Endothelial cell of umbilical vein (primary cell): ENCODE measurements around the gene PRSS33. TPM values are rescaled to one million over a fixed set of nuclear protein-coding genes. Genes with fewer than 3 reads are reported as not detected.

Experiments used
- BruUV-seq: library from RNA; stranded (reverse); fragments of 400-500 nt; replicated peaks from 2 replicates; lab custom pipeline; 2021; lab: Mats Ljungman, UMichigan
- CTCF ChIA-PET: fragments of 300-600, 350-600 bp; sonication (Branson Sonifier 250); formaldehyde crosslinking; loops from one replicate; lab custom pipeline; 2021; ENCODE audit warnings: antibody characterized with exemption, inconsistent platforms; lab: Charles Lee
- POLR2A ChIA-PET: fragments of 300-600, 350-600 bp; sonication (Branson Sonifier 250); formaldehyde crosslinking; loops from one replicate; lab custom pipeline; 2021; ENCODE audit warnings: antibody characterized with exemption, inconsistent platforms; lab: Charles Lee
- DNase-seq: peaks from one replicate; pipeline ENCODE4 v3.0.0-alpha.2; 2011; ENCODE audit warnings: low read depth, low spot score
- FAIRE-seq: peaks from 2 replicates; lab custom pipeline; 2011; peaks lifted over from hg19 to GRCh38; lab: Jason Lieb, UNC
- H2AFZ ChIP-seq: 2 replicates; pipeline ENCODE4 v1.6.0; 2012; ENCODE audit warnings: low read depth, low read length, control low read depth, inconsistent platforms
- H3K27ac ChIP-seq: 2 replicates; pipeline ENCODE4 v1.5.1; 2011; ENCODE audit warnings: low read depth, mild to moderate bottlenecking, control low read depth, low read length, moderate library complexity; ENCODE audit not compliant: insufficient read depth
- H3K27me3 ChIP-seq, 2 experiments: 2 replicates each; pipeline versions ENCODE4 v1.6.0 to v1.6.1; 2011; ENCODE audit warnings: low read length in 2 of 2, mixed read lengths in 1 of 2; ENCODE audit not compliant: control insufficient read depth in 2 of 2, insufficient read depth in 2 of 2
- H3K36me3 ChIP-seq, 2 experiments: 2 replicates in 1 of 2; 3 replicates in 1 of 2; pipeline ENCODE4 v1.5.1; 2011; ENCODE audit warnings: low read length in 2 of 2, mild to moderate bottlenecking in 1 of 2, moderate library complexity in 1 of 2; ENCODE audit not compliant: control insufficient read depth in 2 of 2, insufficient read depth in 2 of 2; ENCODE audit errors: extremely low read depth in 1 of 2
- H3K4me1 ChIP-seq: 3 replicates; pipeline ENCODE4 v1.5.1; 2011; ENCODE audit warnings: mild to moderate bottlenecking, low read length; ENCODE audit not compliant: control insufficient read depth, insufficient read depth; ENCODE audit errors: extremely low read depth
- H3K4me2 ChIP-seq: 2 replicates; pipeline ENCODE4 v1.6.1; 2011; ENCODE audit warnings: low read length, control low read depth, mixed read lengths; ENCODE audit not compliant: insufficient read depth
- H3K4me3 ChIP-seq, 3 experiments: fragments of 200-600 bp in 1 of 3; sonication (generic), shearing (Covaris generic) in 1 of 3; replicated peaks in 1 of 3; 2 replicates each; pipeline ENCODE4 v1.5.1; 2011 to 2016; ENCODE audit warnings: control low read depth in 3 of 3, low read length in 3 of 3, mild to moderate bottlenecking in 2 of 3, inconsistent platforms in 1 of 3, low read depth in 1 of 3, moderate library complexity in 1 of 3; ENCODE audit not compliant: insufficient read depth in 1 of 3
- H3K79me2 ChIP-seq: 2 replicates; pipeline ENCODE4 v1.6.0; 2012; ENCODE audit warnings: low read length, inconsistent platforms; ENCODE audit not compliant: control insufficient read depth, insufficient read depth
- H3K9ac ChIP-seq: replicated peaks from 2 replicates; pipeline ENCODE3; 2011; ENCODE audit warnings: low read length, control low read depth; ENCODE audit not compliant: insufficient read depth; ENCODE audit errors: extremely low read depth
- H3K9me1 ChIP-seq: replicated peaks from 3 replicates; pipeline ENCODE4 v1.6.0; 2011; ENCODE audit warnings: mild to moderate bottlenecking, low read length; ENCODE audit not compliant: control insufficient read depth, insufficient read depth; ENCODE audit errors: extremely low read depth
- H3K9me3 ChIP-seq: replicated peaks from 2 replicates; pipeline ENCODE4 v1.5.1; 2012; ENCODE audit warnings: low read length, inconsistent platforms; ENCODE audit not compliant: control insufficient read depth, insufficient read depth
- H4K20me1 ChIP-seq: replicated peaks from 2 replicates; pipeline ENCODE3; 2011; ENCODE audit warnings: mild to moderate bottlenecking, low read length; ENCODE audit not compliant: control insufficient read depth, insufficient read depth; ENCODE audit errors: extremely low read depth
- EZH2 ChIP-seq: IDR thresholded peaks from 2 replicates; pipeline ENCODE4 v1.6.1; 2012; ENCODE audit warnings: borderline replicate concordance, low read depth, mild to moderate bottlenecking, moderate library complexity, low read length, inconsistent platforms; ENCODE audit not compliant: severe bottlenecking
- FOS ChIP-seq: IDR thresholded peaks from 2 replicates; pipeline ENCODE4 v1.6.1; 2011; ENCODE audit warnings: mild to moderate bottlenecking, low read length, moderate library complexity, borderline replicate concordance; ENCODE audit not compliant: insufficient read depth
- GATA2 ChIP-seq: IDR thresholded peaks from 2 replicates; pipeline ENCODE4 v1.7.0; 2011; ENCODE audit warnings: low read depth, mild to moderate bottlenecking, moderate library complexity, mixed read lengths, low read length; ENCODE audit not compliant: insufficient read length, insufficient read depth
- JUN ChIP-seq: IDR thresholded peaks from 2 replicates; pipeline ENCODE4 v1.6.1; 2011; ENCODE audit warnings: borderline replicate concordance, low read depth; ENCODE audit not compliant: insufficient read length, insufficient read depth
- MYC ChIP-seq: IDR thresholded peaks from one replicate; pipeline ENCODE4 v1.6.1; 2011; ENCODE audit warnings: mild to moderate bottlenecking, low read depth, low read length
- POLR2A ChIP-seq: IDR thresholded peaks from 2 replicates; pipeline ENCODE4 v1.6.1; 2012; ENCODE audit warnings: low read depth, mild to moderate bottlenecking, control low read depth, low read length
- POLR2AphosphoS5 ChIP-seq: IDR thresholded peaks from 2 replicates; pipeline ENCODE4 v1.6.1; 2012; ENCODE audit warnings: low read depth, mild to moderate bottlenecking, control low read depth, low read length, moderate library complexity; ENCODE audit not compliant: insufficient read depth
- dilution Hi-C: fragments of 300-500 bp; cut with MboI; formaldehyde crosslinking; loops from one replicate; pipeline ENCODE4 v1.15.0; 2019; ENCODE audit warnings: low sequenced_read_pairs; ENCODE audit not compliant: extremely low pct_ligation_motif_present
- intact Hi-C: fragments of 100-400 bp; cut with micrococcal nuclease; formaldehyde crosslinking; loops from one replicate; pipeline ENCODE4 v1.10.0; 2022
- polyA plus RNA-seq, 4 experiments: library from polyadenylated mRNA; depleted of rRNA in 3 of 4; stranded (reverse) in 3 of 4; unstranded in 1 of 4; fragments of >200 nt; gene quantifications; 2 replicates each; pipeline versions ENCODE4 v1.2.1 to v1.2.3, GENCODE V29; 2011 to 2012; ENCODE audit warnings: missing spikeins in 1 of 4
- total RNA-seq: library from RNA; stranded (reverse); gene quantifications from 2 replicates; pipeline ENCODE4 v1.2.3, GENCODE V29; 2021
- TF ChIP-seq, protein P1 (sequence below): IDR thresholded peaks from 2 replicates; pipeline ENCODE4 v1.6.1; 2011; ENCODE audit not compliant: insufficient read depth, insufficient read length
- TF ChIP-seq, protein P2 (sequence below), 2 donors: IDR thresholded peaks; 1 replicate in 1 of 2; 2 replicates in 1 of 2; pipeline ENCODE4 v1.5.1; 2011; ENCODE audit warnings: low read length in 2 of 2, mild to moderate bottlenecking in 2 of 2, moderate library complexity in 2 of 2, control low read depth in 1 of 2, inconsistent platforms in 1 of 2, low read depth in 1 of 2; ENCODE audit not compliant: insufficient read depth in 1 of 2; ENCODE audit errors: extremely low read depth in 1 of 2

PRSS33 gene
- total and polyA plus RNA-seq, 2 donors (not counting 3 experiments of a cell fraction or from before 2014, with no cell fraction given), result not detected

- intact Hi-C loops (loop anchor here (5.0 to 10.0 kb wide), 3 partner anchors 59 to 141 kb away; partner anchors contain the start of genes KCTD5 and ZG16B), dilution Hi-C loops (no loop called here)
- no peak overlapping the region for H2AFZ ChIP-seq
- peaks cover 8% of the 10 kb centered on the region for H3K4me1 ChIP-seq
- H3K79me2 ChIP-seq, result peaks cover 18% of the 10 kb centered on the region
- ChIA-PET CTCF (interaction anchor here (1.5 to 4.5 kb wide), 2 partner anchors 63 to 92 kb away, joined by 8 to 20 read pairs; no protein-coding TSS in a partner anchor), POLR2A (no interaction called here)
- H4K20me1 ChIP-seq, result no peaks in the 10 kb centered on the region
- peak overlapping the region; percentile 41 to 96 (median 65) for H3K4me3 ChIP-seq
- TF ChIP-seq MYC (no peak), GATA2 (no peak), POLR2AphosphoS5 (no peak), JUN (no peak), POLR2A (no peak), EZH2 (no peak), FOS (no peak)
- TF ChIP-seq, protein P1, sequence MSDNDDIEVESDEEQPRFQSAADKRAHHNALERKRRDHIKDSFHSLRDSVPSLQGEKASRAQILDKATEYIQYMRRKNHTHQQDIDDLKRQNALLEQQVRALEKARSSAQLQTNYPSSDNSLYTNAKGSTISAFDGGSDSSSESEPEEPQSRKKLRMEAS, result no peak
- TF ChIP-seq, protein P2, sequence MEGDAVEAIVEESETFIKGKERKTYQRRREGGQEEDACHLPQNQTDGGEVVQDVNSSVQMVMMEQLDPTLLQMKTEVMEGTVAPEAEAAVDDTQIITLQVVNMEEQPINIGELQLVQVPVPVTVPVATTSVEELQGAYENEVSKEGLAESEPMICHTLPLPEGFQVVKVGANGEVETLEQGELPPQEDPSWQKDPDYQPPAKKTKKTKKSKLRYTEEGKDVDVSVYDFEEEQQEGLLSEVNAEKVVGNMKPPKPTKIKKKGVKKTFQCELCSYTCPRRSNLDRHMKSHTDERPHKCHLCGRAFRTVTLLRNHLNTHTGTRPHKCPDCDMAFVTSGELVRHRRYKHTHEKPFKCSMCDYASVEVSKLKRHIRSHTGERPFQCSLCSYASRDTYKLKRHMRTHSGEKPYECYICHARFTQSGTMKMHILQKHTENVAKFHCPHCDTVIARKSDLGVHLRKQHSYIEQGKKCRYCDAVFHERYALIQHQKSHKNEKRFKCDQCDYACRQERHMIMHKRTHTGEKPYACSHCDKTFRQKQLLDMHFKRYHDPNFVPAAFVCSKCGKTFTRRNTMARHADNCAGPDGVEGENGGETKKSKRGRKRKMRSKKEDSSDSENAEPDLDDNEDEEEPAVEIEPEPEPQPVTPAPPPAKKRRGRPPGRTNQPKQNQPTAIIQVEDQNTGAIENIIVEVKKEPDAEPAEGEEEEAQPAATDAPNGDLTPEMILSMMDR (IDR thresholded peaks at IDR 0.05; ENCODE audit: extremely low read depth in 1 of 2, insufficient read depth in 1 of 2, low read depth in 1 of 2, low read length in 2 of 2), result no peak
- H3K9ac ChIP-seq, result peak overlapping the region; percentile 54
- H3K27me3 ChIP-seq, result no peaks in the 10 kb centered on the region
- FAIRE-seq, result peak; percentile 55
- peak; percentile 7 for DNase-seq
- H3K9me1 ChIP-seq, result no peaks in the 10 kb centered on the region
- H3K9me3 ChIP-seq, result no peaks in the 10 kb centered on the region
- BruUV-seq, result TSS peak; percentile 16
- H3K36me3 ChIP-seq, result peaks cover 2 to 17% of the 10 kb centered on the region in 2 experiments
- peak overlapping the region; percentile 82 for H3K4me2 ChIP-seq
- H3K27ac ChIP-seq, result no peak overlapping the region
Measured at GRCh38 chr16:2775765-2776499, 11.4 kb downstream of the PRSS33 start.
